Endothelial cell (in vitro differentiated cells): ENCODE measurements around the gene BANP. TPM values are rescaled to one million over a fixed set of nuclear protein-coding genes. Genes with fewer than 3 reads are reported as not detected.

Experiments used
- DNase-seq: peaks from one replicate; pipeline ENCODE4 v3.0.0; 2021; ENCODE audit warnings: low spot score
- H3K27ac Mint-ChIP-seq: one replicate; pipeline ENCODE4 v1.8.0; 2021; ENCODE audit warnings: mixed read lengths, inconsistent platforms; ENCODE audit not compliant: unreplicated experiment
- H3K27me3 Mint-ChIP-seq: one replicate; pipeline ENCODE4 v1.8.0; 2021; ENCODE audit warnings: mild to moderate bottlenecking, moderate library complexity, mixed read lengths, inconsistent platforms; ENCODE audit not compliant: unreplicated experiment
- H3K36me3 Mint-ChIP-seq: one replicate; pipeline ENCODE4 v1.8.0; 2021; ENCODE audit warnings: mild to moderate bottlenecking, low read depth, mixed read lengths, inconsistent platforms; ENCODE audit not compliant: unreplicated experiment
- H3K4me1 Mint-ChIP-seq: one replicate; pipeline ENCODE4 v1.8.0; 2021; ENCODE audit warnings: mild to moderate bottlenecking, mixed read lengths, inconsistent platforms; ENCODE audit not compliant: unreplicated experiment
- H3K4me3 Mint-ChIP-seq: one replicate; pipeline ENCODE4 v1.8.0; 2021; ENCODE audit warnings: mild to moderate bottlenecking, mixed read lengths, inconsistent platforms; ENCODE audit not compliant: unreplicated experiment
- H3K9me3 Mint-ChIP-seq: one replicate; pipeline ENCODE4 v1.8.0; 2021; ENCODE audit warnings: mixed read lengths, inconsistent platforms; ENCODE audit not compliant: unreplicated experiment
- CTCF ChIP-seq: fragments of 200-600 bp; sonication (generic); IDR thresholded peaks from one replicate; pipeline ENCODE4 v1.5.0; 2021; ENCODE audit warnings: antibody characterized with exemption; ENCODE audit not compliant: unreplicated experiment
- total RNA-seq: library from RNA; stranded (reverse); fragmentation: NEBNext Ultra II Directional; extraction: Animal tissue kit (Norgen Biotek cat#: 25700); gene quantifications from one replicate; pipeline ENCODE4 v1.2.1, GENCODE V29; 2021; ENCODE audit not compliant: unreplicated experiment

BANP gene
- total RNA-seq, 1 donor from 2014 or later = 33.3 TPM

- H3K36me3 Mint-ChIP-seq = peaks cover 43% of the 10 kb centered on the region
- no peak overlapping the region for H3K4me3 Mint-ChIP-seq
- peaks cover 3% of the 10 kb centered on the region for H3K27me3 Mint-ChIP-seq
- peaks cover 26% of the 10 kb centered on the region for H3K4me1 Mint-ChIP-seq
- H3K27ac Mint-ChIP-seq = no peak overlapping the region
- H3K9me3 Mint-ChIP-seq = no peaks in the 10 kb centered on the region
- DNase-seq = no peak
- no peak for TF ChIP-seq CTCF
Measured at GRCh38 chr16:88005968-88006367, 54.7 kb downstream of the BANP start.

- H3K27ac Mint-ChIP-seq = peak overlapping the region; percentile 98
- peaks cover 26% of the 10 kb centered on the region for H3K4me1 Mint-ChIP-seq
Measured at GRCh38 chr16:88007321-88007731, 56.1 kb downstream of the BANP start.

GRCh38 chr16:88008840-88009239 is 57.6 kb downstream of the BANP start:
- no peak for TF ChIP-seq CTCF
- no peak for DNase-seq
- no peak overlapping the region for H3K27ac Mint-ChIP-seq
- peaks cover 31% of the 10 kb centered on the region for H3K4me1 Mint-ChIP-seq
- no peaks in the 10 kb centered on the region for H3K9me3 Mint-ChIP-seq
- H3K4me3 Mint-ChIP-seq = no peak overlapping the region
- peaks cover 46% of the 10 kb centered on the region for H3K36me3 Mint-ChIP-seq
- peaks cover 3% of the 10 kb centered on the region for H3K27me3 Mint-ChIP-seq

More at GRCh38 chr16:88007321-88007731, 56.1 kb downstream of the BANP start:
- no peak for TF ChIP-seq CTCF
- H3K27me3 Mint-ChIP-seq = peaks cover 3% of the 10 kb centered on the region
- H3K4me3 Mint-ChIP-seq = no peak overlapping the region
- DNase-seq = peak; percentile 21
- peaks cover 41% of the 10 kb centered on the region for H3K36me3 Mint-ChIP-seq
- H3K9me3 Mint-ChIP-seq = no peaks in the 10 kb centered on the region

GRCh38 chr16:88009563-88010342 is 58.5 kb downstream of the BANP start:
- no peak for TF ChIP-seq CTCF
- Mint-ChIP-seq H3K36me3 (peaks cover 41% of the 10 kb centered on the region), H3K27me3 (peaks cover 3% of the 10 kb centered on the region), H3K4me3 (no peak overlapping the region), H3K9me3 (no peaks in the 10 kb centered on the region), H3K27ac (no peak overlapping the region), H3K4me1 (peaks cover 33% of the 10 kb centered on the region)
- no peak for DNase-seq

GRCh38 chr16:88010343-88010967 is 59.2 kb downstream of the BANP start:
- Mint-ChIP-seq H3K36me3 (peaks cover 36% of the 10 kb centered on the region), H3K27ac (no peak overlapping the region), H3K27me3 (peaks cover 3% of the 10 kb centered on the region), H3K4me1 (peaks cover 30% of the 10 kb centered on the region), H3K9me3 (no peaks in the 10 kb centered on the region), H3K4me3 (no peak overlapping the region)
- DNase-seq = no peak
- no peak for TF ChIP-seq CTCF
